ENCODE data around the gene SLC5A1.
A peak's percentile ranks its signal among the peaks of the same experiment; 100 is the strongest.

Gene SLC5A1

DNA sequence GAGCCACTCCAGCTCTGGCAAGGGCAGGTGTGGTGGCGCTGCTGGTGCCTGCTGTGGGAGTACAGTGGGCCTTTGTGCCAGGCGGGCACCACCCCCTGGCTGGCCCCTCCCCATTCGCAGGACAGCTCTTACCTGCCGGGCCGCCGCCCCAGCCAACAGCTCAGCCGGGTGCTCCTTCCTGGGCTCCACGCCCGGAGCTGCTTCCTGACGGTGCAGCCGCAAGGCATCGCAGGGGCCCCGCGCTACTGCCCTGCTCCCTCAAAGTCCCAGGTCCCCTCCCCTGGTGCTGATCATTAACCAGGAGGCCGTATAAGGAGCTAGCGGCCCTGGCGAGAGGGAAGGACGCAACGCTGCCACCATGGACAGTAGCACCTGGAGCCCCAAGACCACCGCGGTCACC is at the start of gene SLC5A1:
Gene SLC5A1, plus strand, starts transcription at position 338 of the 400 bp plus-strand sequence. Its CDS starts 21 bp downstream, at position 359.
- DNase-seq = no peak

GRCh38 chr22:31995046-31995445 is 48.0 kb upstream of the SLC5A1 start:
- no peak for DNase-seq

DNA sequence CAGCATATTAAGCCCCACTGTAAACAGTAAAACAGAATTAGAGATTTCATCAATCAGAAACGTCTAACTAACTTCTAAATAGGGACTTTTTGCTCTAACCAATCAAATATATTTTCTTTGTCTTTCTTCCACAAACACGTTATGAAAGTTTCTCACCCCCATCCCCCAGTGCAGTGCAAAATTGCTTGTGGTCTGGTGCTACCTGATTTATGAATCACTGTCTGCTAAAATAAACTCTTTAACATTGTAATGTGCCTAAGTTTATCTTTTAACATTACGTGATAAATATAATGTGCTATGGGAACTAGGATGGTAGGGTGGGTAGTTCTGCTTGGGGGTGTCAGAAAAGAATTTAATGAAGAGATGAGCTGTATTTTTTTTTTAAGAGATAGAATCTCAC is 47.3 kb upstream of the SLC5A1 start:
- DNase-seq = no peak

DNA sequence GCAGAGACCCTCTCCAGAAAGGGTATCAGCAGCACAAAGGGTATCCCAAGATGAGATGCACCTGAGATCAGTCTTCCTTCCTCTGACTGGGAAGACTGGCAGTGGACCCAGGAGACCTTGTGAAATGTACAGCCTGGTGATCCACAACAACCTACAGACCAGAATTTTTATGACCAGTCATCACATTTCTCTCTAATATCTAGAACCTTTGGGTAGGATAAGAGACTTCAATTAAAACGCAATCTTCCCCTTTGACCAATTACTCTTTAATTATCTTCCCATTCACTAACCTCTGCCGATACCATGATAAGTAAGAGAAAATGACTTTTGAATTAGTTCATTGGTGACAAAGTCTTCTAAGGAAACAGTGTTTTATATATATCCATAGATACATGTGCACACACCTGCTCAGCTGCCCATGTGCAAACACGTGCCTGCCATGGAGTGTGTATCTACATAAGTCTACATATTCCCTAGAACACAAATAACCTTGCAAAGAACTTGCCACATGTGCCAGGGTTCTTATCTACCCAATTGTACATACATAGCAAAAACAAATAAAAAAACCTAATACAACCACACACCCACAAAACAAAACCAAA is 44.2 kb upstream of the SLC5A1 start:
- DNase-seq = no peak

DNA sequence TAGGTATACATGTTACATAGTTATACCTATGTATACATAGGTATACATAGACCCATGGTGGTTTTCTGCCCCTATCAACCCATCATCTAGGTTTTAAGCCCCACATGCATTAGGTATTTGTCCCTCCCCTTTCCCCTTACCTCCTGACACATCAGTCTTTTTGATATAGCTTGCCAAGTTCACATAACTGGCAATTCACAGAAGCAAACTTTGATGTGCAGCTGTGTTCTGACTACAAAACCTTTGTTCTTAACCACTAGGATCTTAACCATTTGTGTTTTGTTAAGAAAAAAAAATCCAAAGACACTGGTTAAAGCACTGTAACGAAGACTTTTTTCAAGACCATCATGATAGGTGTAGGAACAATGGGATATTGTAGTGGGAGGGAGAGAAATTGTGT is 42.9 kb upstream of the SLC5A1 start:
- DNase-seq = no peak

GRCh38 chr22:32005453-32005852 is 37.6 kb upstream of the SLC5A1 start:
- DNase-seq = no peak

DNA sequence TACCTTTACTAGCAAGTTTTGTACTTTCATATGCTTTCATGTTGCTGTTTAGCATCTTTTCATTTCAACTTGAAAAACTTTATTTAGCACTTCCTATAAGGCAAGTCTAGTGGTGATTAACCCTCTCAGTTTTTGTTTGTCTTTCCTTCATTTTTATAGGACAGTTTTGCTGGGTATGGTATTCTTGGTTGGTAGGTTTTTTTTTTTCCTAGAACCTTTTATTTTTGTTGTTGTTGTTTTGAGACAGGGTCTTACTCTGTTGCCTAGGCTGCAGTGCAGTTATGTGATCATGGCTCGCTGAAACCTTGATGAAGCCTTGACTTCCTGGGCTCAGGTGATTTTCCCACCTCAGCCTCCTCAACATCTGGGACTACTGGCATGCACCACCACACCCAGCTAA is 29.9 kb upstream of the SLC5A1 start:
- no peak for DNase-seq

GRCh38 chr22:32016081-32016480 is 27.0 kb upstream of the SLC5A1 start:
- no peak for DNase-seq

- DNase-seq = no peak
These were observed 25.0 kb upstream of the SLC5A1 start for GRCh38 chr22:32018056-32018455.

DNA sequence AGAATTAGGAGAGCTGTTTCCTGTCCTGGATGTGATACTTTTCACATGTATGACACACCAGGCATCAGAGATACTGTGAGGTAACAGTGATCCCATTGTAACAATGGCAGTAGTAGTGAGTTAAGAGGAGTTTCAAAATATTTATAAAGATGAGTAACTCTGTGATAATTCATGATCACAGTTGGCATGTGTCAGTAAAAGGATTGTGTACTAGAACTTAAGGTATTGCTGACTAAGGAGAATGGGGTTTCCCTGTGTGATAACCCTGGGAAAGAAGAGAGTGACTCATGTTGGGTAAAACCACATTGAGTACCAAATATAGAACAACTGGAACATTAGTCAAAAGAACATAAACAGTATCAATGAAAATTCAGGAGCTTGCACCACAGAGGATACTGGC is 22.9 kb upstream of the SLC5A1 start:
- DNase-seq = no peak

DNA sequence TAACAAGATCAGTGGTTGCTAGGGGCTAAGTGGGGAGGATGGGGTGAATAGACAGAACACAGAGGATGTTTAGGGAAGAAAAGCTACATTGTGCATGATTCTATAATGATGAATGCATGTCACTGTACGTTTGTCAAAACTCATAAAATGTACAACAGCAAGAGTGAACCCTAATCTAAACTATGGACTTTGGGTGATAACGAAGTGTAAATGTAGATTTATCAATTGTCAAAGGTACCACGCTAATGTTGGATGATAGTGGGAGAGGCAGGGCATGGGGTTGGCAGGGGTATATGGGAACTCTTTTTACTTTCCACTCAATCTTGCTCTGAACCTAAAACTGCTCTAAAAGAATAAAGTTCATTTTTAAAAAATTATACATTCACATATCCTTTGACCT is 21.3 kb upstream of the SLC5A1 start:
- no peak for DNase-seq

- DNase-seq = no peak
These were observed 19.7 kb upstream of the SLC5A1 start for GRCh38 chr22:32023251-32023827.

GRCh38 chr22:32024796-32025195 is 18.3 kb upstream of the SLC5A1 start:
- DNase-seq = no peak

DNA sequence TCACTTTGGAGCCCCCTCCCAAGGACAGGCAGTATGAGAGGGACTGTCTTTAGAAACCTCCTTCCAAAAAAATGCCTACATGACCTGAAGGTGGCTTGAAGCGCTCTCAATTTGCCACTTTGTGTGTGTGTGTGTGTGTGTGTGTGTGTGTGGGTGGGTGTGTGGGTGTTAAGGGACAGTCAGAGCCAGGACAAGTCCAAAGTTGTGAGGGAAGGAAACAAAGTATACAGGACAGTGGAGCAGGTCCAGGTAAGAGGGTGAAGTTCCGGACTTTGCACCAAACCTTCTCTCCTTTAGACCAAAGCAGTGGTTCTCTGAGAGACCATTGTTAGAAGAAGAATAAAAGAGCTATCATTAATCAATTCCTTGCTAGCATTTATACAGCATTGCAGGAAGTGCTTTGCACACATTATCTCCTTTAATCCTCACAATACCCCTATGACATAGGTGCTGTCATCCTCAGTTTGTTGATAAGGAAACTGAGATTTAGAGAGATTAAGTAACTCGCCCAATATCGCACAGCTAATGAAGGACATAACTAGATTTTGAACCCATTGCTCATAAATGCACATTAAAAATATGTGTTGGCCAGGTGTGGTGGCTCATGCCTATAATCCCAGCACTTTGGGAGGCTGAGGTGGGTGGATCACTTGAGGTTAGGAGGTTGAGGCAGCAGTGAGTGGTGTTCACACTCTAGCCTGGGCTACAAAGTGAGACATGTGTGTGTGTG is 12.4 kb upstream of the SLC5A1 start:
- DNase-seq = no peak

DNA sequence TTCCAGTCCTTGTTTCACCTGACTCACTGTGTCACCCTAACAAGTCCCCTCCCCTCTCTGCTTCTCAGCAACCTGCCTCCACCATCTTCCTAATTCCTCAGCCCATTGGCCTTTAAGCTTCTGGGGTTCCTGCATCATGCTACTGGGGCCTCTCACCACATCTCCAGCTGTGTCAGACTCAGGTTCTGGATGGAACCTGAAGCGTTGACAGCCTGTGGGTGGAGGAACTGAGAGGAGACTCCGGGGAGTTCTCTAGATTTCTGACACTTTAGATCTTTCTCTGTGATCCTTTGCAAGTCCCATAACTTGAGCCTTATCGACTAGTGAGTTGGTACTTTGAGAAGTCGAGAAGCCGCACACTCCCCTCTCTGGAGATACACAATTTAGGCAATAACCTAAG is 11.6 kb upstream of the SLC5A1 start:
- no peak for DNase-seq

GRCh38 chr22:32034275-32034674 is 8.8 kb upstream of the SLC5A1 start:
- no peak for DNase-seq

- no peak for DNase-seq
These were observed 5.8 kb upstream of the SLC5A1 start for GRCh38 chr22:32037236-32037635.

GRCh38 chr22:32040324-32040904 is 2.6 kb upstream of the SLC5A1 start:
- no peak for DNase-seq

- DNase-seq = no peak
These were observed 330 bp downstream of the SLC5A1 start for GRCh38 chr22:32043391-32043790.

- DNase-seq = no peak
These were observed 1.4 kb downstream of the SLC5A1 start for GRCh38 chr22:32044477-32044876.

GRCh38 chr22:32044913-32045312 is 1.9 kb downstream of the SLC5A1 start:
- peak; percentile 46 for DNase-seq

GRCh38 chr22:32048069-32048468 is 5.0 kb downstream of the SLC5A1 start:
- no peak for DNase-seq

GRCh38 chr22:32050678-32051515 is 7.8 kb downstream of the SLC5A1 start:
- no peak for DNase-seq
